GM21737 (cell line): ENCODE measurements around the gene IL23R.
"Not testable (repeated sequence)": the region's sequence is repeated elsewhere in the genome, so short reads cannot be mapped to it uniquely, and the experiment has no call there.

Source experiments
- ATAC-seq: cut with Tn5 transposase; IDR thresholded peaks from one replicate; pipeline ENCODE4 v1.9.1; 2021; ENCODE audit warnings: mild to moderate bottlenecking, moderate library complexity; ENCODE audit not compliant: unreplicated experiment

IL23R gene

GRCh38 chr1:67166196-67166595, at the start of gene IL23R:
Gene IL23R, plus strand, starts transcription at chr1:67166454. Its CDS starts 1,667 bp downstream, at chr1:67168121.
- peak; percentile 74 for ATAC-seq

GRCh38 chr1:67118191-67118590, 48.1 kb upstream of the IL23R start:
- no peak for ATAC-seq

- ATAC-seq = no peak
These were observed 47.6 kb upstream of the IL23R start for GRCh38 chr1:67118646-67119045.

GRCh38 chr1:67120855-67121619, 45.2 kb upstream of the IL23R start:
- ATAC-seq = no peak

- no peak for ATAC-seq
These were observed 41.8 kb upstream of the IL23R start for GRCh38 chr1:67124455-67124854.

- no peak for ATAC-seq
These were observed 40.0 kb upstream of the IL23R start for GRCh38 chr1:67126111-67126746.

GRCh38 chr1:67126974-67127373, 39.3 kb upstream of the IL23R start:
- ATAC-seq = no peak

GRCh38 chr1:67130673-67131072, 35.6 kb upstream of the IL23R start:
- ATAC-seq = no peak

GRCh38 chr1:67133177-67133576, 33.1 kb upstream of the IL23R start:
- ATAC-seq = no peak

GRCh38 chr1:67134695-67135094, 31.6 kb upstream of the IL23R start, which contains the start of gene C1orf141:
Gene C1orf141, minus strand, starts transcription at chr1:67134970. Its CDS starts 7,730 bp downstream, at chr1:67127240.
- ATAC-seq = no peak

GRCh38 chr1:67135354-67135753, 30.9 kb upstream of the IL23R start:
- no peak for ATAC-seq

- no peak for ATAC-seq
These were observed 28.9 kb upstream of the IL23R start for GRCh38 chr1:67137307-67137753.

GRCh38 chr1:67138813-67139499, 27.3 kb upstream of the IL23R start:
- no peak for ATAC-seq

- ATAC-seq = no peak
These were observed 25.8 kb upstream of the IL23R start for GRCh38 chr1:67140460-67140859.

GRCh38 chr1:67141832-67142231, 24.4 kb upstream of the IL23R start:
- not testable (repeated sequence) for ATAC-seq

- no peak for ATAC-seq
These were observed 23.3 kb upstream of the IL23R start for GRCh38 chr1:67142931-67143330.

- no peak for ATAC-seq
These were observed 22.3 kb upstream of the IL23R start for GRCh38 chr1:67143966-67144365.

GRCh38 chr1:67144696-67145095, 21.6 kb upstream of the IL23R start:
- ATAC-seq = no peak

- ATAC-seq = no peak
These were observed 20.2 kb upstream of the IL23R start for GRCh38 chr1:67146101-67146500.

- no peak for ATAC-seq
These were observed 19.7 kb upstream of the IL23R start for GRCh38 chr1:67146539-67146938.

- not testable (repeated sequence) for ATAC-seq
These were observed 18.3 kb upstream of the IL23R start for GRCh38 chr1:67147973-67148372.
